Activated CD8-positive, alpha-beta memory T cell treated with anti-CD3 and anti-CD28 coated beads for 48 hours (primary cell): ENCODE results near the gene LMNTD1.
"Not testable (repeated sequence)": the region's sequence is repeated elsewhere in the genome, so short reads cannot be mapped to it uniquely, and the experiment has no call there.

Experiments used
- DNase-seq, 3 experiments: peaks; one replicate each; pipeline ENCODE4 v3.0.0-alpha.2; 2020; ENCODE audit warnings: low read depth in 2 of 3, low spot score in 2 of 3

LMNTD1 gene

DNA sequence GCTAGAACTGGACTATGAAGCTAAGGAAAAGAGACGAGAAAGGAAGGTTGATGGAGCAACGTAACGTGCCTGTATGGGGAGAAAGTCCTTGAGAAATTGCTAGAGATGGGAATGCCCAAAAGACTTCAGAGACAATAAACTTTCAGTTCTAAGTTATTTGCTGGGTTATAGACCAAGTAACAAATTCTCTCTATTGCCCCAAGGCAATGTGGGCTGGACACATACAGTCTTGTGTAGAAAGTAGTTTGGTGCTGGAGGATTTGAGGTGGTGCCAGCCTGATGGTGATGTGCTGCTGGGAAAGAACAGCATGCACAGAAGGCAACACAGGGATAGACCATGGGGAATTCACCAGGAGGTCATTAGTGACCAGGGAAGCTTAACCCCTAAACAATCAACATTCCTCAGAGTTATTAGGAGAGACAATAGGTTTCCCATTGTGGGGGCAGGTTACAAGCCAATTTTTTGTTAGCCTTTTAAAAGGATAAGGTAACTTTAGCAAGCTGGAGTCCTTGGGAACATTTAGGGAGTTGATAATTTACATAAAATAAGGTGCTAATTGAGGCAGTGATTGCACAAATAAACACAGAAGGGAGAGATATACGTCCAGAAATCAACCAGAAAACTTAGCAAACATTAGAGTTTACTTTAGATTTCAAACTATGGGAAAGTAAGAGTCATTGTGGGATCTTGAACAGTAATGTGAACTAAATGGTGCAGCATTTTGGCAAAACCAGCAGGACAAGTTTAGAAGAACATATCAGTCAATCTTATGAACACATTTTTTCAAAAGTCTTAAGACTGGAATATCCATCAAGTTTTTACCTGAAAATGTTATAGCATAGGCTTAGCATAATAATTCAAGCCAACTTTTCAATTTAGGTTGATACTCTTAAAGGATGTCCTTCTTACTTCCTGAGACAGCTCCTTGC, 61.4 kb downstream of the LMNTD1 start:
- no peak for DNase-seq

DNA sequence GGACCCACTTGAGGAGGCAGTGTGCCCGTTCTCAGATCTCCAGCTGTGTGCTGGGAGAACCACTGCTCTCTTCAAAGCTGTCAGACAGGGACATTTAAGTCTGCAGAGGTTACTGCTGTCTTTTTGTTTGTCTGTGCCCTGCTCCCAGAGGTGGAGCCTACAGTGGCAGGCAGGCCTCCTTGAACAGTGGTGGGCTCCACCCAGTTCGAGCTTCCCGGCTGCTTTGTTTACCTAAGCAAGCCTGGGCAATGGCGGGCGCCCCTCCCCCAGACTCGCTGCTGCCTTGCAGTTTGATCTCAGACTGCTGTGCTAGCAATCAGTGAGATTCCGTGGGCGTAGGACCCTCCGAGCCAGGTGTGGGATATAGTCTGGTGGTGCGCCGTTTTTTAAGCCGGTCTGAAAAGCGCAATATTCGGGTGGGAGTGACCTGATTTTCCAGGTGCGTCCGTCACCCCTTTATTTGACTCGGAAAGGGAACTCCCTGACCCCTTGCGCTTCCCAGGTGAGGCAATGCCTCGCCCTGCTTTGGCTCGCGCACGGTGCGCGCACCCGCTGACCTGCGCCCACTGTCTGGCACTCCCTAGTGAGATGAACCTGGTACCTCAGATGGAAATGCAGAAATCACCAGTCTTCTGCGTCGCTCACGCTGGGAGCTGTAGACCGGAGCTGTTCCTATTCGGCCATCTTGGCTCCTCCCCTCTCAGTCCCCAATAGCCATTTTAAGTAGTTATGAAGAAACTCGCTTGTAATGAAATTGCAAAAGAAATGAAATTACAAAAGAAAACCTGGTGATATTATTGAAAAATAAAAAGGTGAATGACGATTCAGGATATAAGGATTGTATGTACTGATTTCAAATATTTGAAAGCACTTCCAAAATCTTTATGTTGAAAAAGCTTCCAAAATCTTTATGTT, 63.9 kb downstream of the LMNTD1 start:
- DNase-seq = not testable (repeated sequence)

DNA sequence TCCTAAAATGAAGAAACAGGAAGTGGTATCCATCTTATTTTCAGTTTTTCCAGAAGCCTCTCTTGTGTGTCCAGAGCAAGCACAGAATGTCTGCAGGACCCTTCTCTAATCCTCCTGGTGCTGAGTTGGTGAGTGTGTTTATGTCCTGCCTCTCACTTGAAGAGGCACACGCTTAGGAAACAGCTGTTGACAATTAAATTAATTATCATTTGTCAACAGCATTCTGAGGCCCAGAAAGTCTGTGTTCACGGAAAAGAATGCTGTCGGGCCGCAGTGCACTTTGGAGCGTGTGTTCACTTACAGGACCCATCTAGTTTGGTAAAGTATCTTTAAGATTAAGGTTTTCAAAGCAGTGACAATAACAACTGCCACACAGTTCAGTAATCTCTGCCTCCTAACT, 70.5 kb downstream of the LMNTD1 start:
- no peak for DNase-seq

DNA sequence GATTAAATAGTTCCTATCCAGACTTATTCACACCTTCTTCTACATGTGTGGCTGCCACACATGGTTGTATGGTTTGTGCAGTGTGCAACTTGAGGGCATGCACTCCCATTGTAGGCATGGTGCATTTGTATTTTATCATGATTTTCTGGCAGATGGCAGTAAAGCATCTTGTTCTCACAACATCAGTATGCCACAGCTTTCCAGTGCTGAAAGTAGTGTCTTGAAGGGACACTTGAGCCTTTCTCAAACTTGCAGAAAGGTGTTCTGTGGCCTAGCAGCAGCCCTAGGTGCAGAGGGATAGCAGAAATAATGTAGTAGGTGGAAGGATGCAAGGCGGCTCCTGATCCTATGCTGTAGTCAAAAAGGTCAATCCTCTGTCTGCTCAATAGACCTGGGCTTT, 72.9 kb downstream of the LMNTD1 start:
- DNase-seq = no peak

DNA sequence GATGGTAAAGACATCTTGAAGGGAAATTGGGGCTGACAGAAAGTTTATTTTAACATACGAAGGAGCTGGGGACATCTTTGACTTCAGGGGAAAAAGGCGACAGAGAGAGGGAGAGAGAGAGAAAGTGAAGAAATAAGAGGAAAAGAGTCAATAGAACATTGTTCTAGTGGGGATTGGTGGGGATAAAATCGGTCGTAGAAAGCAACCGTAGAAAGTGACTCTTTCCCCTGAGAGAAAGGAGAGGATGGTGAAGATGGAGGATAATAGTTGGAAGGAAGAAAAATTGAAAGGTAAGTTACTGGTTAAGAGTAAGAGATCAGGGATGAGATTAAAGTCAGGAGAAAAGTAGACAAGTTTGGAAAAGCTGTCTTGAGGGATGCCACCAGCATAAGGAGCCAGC, 75.9 kb downstream of the LMNTD1 start:
- no peak for DNase-seq

DNA sequence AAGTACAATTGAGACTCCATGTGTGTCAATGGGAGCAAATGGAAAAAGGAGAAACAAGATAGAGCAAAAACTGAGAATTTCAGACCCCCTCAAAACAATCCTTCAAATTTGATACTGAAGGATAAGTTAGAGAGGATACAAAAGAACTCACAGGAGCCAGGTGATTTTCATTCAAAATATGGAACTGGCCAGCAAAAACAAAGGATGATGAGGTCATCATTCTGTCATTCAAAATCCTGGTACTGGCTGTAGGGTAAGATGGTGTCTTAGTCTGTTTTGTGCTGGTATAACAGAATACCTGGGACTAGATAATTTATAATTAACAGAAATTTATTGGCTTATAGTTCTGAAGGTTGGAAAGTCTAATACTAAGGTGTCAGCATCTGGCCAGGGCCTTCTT, 80.6 kb downstream of the LMNTD1 start:
- DNase-seq = no peak

DNA sequence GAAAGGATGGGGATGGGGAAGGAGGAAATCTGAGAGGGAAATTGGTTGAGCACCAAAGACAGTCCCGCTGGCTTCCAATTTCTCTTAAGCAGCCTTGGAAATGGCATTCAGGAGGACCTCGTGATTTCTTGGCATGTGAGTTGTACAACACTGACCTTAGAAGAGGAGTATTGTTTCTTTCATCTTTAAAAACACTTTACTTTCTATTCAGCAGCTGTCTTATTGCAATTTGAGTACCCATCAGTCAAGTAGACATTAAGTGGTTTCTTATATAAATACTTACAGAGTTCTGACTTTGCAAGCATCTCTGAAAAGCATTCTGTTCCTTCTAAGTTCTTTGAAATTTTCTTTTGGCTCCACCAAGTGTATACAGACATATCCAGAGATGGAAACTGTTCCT, 83.2 kb downstream of the LMNTD1 start:
- no peak for DNase-seq

DNA sequence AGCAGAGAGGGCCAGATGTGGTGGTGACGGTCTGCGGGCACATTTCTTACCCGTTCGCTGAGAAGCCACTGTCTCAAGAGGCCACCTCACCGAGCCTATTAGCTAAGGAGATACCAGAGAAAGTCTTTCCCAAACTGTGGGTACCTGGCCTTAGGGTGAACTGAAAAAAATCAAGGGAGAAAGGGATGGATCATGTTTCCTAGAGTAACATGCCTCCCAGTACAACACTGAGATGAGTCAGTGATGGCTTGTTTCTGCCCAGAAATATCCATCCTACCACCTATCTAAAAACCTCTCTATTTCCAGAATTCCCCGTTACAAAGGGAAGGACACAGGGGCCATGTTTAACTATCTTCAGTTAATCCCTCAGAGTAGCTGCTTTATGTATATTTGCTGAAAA, 83.7 kb downstream of the LMNTD1 start:
- DNase-seq = no peak

DNA sequence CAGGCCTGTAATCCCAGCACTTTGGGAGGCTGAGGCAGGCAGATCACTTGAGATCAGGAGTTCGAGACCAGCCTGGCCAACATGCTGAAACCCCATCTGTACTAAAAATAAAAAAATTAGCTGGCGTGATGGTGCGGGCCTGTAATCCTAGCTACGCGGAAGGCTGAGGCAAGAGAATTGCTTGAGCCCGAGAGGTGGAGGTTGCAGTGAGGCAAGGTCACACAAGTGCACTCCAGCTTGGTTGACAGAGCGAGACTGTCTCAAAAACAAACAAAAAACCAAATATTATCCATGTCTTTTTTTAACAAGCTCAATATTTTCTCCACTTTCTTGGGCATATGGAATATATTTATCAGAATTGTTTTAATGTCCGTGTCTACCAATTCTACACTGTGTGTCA, 89.6 kb downstream of the LMNTD1 start:
- DNase-seq = no peak

DNA sequence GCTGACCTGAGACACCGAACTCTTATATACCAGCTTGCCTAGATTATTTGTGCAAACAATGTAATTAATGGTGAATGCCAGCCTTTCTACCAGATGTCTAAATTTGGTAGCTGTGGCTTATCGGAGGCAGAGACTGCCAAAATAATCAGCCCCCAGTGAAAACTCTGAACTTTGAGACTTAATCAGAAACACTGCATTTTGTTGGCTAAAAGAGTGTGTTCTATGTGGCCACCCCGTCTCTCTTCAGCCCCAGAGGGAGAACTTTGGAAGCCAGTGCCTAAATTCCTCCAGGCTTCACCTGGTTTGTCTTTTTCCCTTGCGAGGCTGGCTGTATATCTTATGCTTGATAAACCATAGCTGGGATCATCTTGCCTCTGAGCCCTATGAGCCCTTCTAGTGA, 90.1 kb downstream of the LMNTD1 start:
- DNase-seq = no peak

DNA sequence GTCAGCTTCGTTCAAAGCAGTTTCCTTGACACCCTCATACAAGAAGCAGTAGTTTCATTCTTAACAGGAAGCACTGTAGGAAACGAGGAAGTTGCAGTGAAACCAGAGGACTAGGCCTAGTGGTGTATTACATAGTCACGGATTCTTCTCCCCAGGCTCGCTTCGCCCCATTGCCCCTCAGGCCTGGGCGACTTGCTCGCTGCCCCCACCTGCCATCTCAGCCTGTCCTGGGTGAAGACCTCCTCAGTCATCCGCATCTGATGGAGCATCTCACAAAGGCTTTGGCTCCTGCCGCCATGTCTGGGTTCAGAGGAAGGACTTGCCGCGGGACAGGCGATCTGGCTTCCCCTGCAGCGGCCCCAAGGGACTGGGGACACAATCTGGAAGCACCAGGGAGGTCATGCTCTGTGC, 93.5 kb downstream of the LMNTD1 start:
- DNase-seq = no peak

DNA sequence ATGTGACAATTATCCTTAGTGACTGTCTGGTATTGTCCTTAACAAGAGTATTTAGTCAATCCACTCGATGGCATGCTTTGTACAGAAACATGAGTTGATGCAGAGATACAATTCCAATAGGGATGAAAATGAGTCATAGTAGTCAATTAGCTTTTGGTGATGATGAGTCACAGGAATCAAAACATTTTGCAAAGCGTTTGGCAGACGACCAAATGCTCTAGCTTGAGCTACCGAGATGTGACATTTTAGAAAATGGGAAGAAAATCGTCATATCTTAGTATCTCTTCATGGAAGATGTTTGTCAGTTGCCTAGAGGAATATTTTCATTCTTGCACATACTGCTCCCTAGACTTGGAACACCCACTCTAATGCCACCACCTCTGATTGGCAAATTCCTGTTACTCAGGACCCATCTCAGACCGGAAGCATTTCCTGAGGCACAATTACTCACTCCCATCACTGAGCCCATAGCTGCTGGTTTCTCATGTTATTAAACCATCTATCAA, 95.0 kb downstream of the LMNTD1 start:
- DNase-seq = no peak

DNA sequence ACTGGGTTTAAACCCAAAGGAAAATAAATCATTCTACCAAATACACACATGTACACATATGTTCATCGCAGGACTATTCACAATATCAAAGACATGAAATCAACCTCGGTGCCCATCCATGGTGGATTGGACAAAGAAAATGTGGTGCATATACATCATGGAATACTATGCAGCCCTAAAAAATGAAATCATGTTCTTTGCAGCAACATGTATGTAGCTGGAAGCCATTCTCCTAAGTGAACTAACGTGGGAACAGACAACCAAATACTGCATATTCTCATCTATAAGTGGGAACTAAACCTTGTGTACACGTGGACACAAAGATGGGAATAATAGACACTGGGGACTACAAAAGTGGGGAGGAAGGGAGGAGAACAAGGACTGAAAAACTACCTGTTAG, 96.6 kb downstream of the LMNTD1 start:
- DNase-seq = no peak

DNA sequence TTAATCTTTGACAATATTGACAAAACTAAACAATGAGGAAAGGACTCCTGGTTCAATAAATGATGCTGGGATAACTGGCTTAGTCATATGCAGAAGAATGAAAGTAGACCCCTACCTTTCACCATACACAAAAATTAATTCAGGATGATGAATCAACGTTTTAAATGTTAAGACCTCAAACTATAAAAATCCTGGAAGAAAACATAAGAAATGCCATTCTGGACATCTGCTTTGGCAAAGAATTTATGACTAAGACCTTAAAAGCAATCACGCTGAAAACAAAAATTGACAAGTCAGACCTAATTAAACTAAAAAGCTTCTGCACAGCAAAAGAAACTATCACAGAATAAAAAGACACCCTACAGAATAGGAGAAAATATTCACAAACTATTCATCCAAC, 97.4 kb downstream of the LMNTD1 start:
- no peak for DNase-seq

DNA sequence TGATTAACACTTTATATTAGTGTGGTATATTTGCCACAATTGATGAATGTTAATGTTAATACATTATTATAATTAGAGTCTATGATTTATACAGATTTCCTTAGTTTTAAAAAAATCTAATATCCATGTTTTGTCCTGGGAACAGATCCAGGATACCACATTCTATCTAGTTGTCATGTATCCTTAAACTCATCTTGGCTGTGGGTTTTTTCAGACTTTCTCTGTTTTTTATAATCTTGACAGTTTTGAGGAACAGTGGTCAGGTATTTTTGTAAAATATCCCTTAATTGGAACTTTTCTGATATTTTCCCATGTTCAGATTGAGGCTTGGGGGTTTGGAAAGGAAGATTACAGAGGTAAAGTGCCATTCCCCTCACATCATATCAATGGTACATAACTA, 104.1 kb downstream of the LMNTD1 start:
- DNase-seq = no peak

DNA sequence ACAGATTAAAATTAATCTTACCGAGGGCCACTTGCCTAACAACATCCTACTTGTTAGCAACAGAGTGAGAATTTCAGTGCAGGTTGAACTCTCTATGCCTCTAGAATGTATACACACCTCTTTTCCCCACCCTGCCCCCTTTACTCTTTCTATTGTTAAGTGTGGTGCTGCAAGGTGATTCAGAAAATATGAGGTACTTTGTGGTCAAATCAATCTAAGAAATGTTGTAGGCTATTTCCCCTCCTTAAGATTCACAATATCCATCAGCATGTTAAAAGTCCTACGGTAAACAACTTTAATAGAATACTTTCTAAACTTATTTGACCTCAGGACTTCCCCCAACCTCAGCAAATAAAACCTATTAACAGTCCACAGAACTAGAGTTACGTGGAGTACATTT, 106.0 kb downstream of the LMNTD1 start:
- no peak for DNase-seq

DNA sequence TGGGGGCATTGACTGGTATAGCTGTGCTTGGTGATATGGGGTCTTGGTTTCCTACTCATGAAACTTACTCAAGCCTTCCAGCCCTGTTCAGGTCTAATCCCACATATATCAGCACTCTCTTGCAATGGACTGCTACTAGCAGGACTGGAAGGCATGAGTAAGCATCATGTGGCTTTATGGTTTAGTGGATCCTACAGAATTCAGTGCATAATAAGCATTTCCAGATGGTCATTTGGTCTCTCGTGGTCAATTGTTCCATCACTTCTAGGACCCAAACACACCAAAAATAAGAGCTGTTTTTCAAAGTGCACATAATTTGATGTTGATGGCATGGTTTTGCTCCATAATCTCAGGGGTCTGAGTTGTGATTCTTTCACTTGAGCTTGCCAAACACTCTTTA, 114.4 kb downstream of the LMNTD1 start:
- DNase-seq = no peak

DNA sequence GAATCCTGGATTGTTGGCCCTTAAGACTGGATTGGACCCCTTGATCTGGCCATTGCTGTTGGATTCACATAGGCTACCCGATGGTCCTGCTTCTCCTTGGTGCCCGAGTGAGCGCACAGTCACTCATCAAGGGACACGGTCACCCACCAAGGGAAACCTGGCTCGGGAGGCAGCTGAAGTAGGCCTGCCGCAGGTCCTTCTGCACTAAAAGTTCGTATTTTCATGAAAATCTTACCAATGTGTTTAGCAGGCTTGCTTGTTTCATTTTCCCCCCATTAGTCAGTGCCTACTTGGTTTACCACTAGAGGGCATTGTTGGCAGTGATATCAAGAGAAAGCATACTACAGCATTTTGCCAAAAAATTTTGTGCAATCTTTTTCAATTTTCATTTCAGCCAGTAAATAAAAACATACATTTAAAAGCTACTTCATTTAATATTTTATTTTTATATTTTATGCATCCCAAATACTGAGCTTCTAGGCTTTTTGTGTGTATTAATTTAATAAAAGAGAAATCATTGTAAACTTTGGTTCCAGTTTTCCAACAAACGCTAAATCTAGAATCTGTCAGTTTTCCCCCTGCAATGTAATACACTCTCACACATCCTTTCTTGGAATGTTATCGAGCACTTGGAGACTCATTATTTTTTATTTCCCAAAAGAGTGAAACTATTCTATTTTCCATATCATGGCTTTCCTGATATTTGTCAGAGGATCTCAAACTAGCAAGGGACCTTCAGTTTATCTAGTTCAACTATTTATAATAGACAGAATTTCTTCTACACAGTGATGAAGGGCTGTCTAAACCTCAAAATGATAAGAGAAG, 116.7 kb downstream of the LMNTD1 start:
- DNase-seq = no peak

DNA sequence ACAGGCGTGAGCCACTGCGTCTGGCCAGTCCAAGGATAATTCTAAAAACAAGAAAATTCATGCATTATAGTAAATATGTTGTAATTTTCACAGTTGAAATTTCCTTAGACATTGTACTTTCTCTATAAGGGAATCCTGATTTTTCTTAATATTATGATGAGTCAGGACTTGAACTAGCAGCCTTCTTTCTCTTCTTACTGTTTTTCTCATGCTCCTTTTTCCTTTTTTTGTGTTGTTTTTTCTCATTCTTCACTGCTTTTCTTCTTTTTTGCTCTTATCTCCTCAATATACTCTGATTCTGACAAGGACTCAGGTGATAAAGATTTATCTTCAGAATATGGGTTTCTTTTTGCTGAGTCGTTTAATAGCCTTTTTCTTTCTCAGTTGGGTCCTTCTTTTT, 117.7 kb downstream of the LMNTD1 start:
- DNase-seq = no peak

DNA sequence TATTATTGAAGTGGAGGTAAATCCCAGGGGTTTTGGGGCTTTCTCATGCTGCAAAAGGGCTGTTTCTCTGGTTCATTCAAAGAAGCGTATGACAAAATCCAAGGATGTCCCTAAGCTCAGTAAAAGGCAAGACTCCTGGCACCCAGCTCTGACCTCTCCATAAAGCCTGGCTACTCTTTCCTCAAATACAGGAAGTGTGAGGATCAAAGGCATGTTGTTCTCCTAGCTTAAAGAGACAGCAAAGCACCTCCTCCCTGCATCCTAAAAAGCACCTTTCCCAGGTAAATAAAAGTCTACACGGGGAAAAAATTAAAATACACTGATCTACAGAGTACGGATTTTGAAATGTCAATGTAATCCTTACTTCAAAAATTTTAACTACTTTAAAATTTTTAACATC, 118.6 kb downstream of the LMNTD1 start:
- DNase-seq = no peak
